DMS153 (cell line): Measurements from ENCODE around the gene USP9Y.
"Not testable (repeated sequence)": the region's sequence is repeated elsewhere in the genome, so short reads cannot be mapped to it uniquely, and the experiment has no call there.

ENCODE experiments used
- DNase-seq: peaks from one replicate; lab custom pipeline; 2025; lab: John Stamatoyannopoulos, UW

USP9Y gene, protein sequence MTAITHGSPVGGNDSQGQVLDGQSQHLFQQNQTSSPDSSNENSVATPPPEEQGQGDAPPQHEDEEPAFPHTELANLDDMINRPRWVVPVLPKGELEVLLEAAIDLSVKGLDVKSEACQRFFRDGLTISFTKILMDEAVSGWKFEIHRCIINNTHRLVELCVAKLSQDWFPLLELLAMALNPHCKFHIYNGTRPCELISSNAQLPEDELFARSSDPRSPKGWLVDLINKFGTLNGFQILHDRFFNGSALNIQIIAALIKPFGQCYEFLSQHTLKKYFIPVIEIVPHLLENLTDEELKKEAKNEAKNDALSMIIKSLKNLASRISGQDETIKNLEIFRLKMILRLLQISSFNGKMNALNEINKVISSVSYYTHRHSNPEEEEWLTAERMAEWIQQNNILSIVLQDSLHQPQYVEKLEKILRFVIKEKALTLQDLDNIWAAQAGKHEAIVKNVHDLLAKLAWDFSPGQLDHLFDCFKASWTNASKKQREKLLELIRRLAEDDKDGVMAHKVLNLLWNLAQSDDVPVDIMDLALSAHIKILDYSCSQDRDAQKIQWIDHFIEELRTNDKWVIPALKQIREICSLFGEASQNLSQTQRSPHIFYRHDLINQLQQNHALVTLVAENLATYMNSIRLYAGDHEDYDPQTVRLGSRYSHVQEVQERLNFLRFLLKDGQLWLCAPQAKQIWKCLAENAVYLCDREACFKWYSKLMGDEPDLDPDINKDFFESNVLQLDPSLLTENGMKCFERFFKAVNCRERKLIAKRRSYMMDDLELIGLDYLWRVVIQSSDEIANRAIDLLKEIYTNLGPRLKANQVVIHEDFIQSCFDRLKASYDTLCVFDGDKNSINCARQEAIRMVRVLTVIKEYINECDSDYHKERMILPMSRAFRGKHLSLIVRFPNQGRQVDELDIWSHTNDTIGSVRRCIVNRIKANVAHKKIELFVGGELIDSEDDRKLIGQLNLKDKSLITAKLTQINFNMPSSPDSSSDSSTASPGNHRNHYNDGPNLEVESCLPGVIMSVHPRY (N-terminal part only)

DNA sequence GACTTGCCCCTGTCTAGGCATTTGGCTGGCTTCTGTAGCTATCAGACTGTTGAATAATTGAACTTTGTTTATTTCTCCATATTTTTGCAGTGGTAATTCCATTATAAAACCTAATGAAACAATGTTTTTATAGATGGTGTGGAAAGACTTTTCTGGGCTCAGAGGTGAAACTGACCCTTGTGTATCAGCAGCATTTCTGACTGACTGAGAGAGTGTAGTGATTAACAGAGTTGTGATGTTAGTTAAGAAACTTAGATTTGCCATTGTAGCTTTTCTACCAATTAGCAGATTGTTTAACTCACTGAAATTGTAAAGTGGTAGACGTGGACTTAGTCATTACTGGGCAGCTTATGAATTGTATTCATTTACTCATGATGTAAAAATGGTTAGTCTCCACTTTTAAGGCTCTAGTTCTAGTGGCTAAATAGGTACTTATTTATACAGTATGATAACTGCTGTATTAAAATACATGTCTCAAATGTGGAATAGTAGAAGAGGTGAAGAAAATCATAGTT lies at the start of gene USP9Y:
USP9Y (plus strand) TSS at position 51 of the 515 bp plus-strand sequence. CDS start 8,217 bp downstream, outside the sequence.
- no peak for DNase-seq

DNA sequence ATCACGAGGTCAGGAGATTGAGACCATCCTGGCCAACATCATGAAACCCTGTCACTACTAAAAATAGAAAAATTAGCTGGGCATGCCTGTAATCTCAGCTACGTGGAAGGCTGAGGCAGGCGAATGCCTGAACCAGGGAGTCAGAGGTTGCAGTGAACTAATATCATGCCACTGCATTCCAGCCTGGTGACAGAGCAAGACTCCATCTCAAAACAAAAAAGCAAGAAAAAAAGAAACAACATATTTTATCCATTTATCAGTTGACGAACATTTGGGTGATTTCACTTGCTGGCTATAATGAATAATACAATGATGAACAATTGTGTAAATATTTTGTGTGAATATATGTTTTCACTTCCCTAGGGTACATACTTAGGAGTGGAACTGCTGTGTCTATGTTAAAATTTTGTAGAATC lies 49.4 kb upstream of the USP9Y start:
- no peak for DNase-seq

DNA sequence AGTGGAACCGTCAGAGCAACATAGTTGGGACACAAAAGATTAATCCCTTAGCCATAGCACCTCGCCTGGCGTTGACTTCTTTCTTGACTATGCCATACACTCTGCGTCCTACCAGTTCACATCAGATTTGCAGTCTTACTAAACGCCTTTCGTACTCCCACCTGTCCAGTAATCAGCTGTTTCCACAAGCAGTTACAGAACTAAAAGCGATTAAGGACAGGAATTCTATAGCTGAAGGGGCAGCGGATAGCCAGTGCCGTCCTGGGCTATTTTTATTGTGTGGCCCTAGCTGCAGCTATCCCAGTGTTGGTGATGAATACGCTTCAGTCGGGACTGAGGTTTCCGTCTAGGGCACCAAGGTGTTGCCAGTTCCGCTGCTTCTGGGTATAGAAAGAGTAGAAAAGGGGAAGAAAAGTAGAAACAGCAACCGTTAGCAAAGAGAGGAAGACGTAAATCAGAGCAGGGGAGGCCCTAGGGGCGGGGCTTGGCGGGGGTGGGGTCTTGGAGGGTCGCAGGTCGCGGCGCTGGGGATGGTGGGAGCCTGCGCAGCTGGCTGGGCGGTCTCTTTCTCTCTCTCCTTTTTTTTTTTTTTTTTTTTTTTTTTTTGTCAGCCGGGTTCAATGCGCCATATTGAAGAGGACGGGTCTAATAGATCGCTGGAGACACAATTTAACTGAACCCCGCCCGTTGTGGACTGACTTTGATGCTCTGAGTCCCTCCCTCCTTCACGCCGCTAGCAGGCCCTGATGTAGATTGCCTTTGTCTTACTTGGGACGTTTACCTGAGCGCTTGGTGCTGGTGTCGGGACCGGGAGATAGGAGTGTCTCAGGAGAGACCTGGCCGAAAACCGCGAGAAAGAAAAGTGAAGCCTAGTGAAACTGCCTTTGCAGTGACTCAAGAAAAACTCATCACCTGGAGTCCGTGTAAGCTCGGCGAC lies 39.0 kb upstream of the USP9Y start:
- DNase-seq, result no peak

DNA sequence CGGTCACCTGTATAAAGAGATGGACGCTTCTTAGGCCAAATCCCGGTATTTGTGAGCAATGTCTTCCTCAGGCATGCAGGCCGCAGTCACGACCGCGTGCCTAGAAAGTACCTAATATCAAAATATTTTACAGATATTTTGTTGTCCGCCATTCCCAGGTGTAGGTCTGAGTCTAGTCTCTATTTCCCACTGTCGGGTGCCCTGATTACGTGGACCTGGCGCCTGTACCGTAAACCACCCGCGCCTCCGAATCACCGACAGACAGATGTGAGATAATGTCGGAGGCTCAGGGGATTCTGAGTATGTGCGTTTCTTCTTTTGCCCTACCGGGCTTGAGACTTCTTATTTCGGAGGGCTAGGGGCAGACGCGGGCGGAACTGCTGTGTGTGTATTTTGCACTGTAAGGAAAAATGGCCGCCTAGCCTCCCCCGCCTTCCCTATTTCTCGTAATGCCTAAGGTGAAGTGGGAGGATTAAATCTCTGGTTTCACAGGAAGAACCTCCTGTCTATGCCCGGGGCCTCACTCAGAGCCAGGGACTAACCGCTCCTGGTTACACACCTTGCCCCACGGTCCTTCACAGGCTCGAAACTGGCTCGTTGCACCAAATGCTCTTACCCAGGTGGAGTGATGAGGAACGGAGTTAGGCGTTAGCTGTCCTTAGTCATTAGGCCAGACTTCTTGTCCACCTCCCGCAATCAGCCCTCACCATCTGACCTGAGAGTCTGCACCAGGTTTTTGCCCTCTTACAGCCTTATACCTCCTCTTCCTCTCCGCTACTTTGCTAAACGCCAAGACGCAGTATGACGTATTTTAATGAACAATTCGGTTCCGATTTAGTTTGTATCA lies 38.1 kb upstream of the USP9Y start:
- no peak for DNase-seq

DNA sequence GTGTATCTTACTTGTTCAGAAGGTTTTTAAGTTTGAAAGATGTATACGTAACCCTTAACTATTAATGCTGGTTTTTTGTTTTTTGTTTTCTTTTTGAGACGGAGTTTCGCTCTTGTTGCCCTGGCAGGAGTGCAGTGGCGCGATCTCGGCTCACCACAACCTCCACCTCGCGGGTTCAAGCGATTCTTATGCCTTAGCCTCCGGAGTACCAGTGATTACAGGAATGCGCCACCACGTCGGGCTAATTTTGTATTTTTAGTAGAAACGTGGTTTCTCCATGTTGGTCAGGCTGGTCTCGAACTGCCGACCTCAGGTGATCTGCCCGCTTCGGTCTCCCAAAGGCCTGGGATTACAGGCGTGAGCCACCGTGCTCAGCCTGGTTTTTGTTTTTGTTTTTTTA lies 37.2 kb upstream of the USP9Y start:
- DNase-seq, result not testable (repeated sequence)

DNA sequence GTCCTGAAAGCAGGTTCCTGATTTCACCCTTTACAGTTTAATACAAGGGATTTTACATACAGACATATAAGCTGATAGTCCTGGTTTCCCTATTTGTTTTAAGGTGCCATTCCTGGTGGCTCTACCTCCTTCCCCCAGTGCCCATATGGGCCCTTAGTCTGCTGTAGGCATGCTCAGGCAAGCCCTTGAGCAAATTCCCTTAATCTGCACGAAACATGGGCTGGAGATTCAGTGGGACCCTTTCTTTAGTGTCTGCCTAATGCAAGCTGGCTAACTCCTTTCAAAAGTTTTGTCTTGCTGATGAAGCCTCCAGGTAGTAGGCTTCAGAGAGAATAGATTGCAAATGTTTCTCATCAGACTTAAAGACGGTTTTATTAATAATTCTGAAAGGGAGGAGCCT lies 22.9 kb upstream of the USP9Y start:
- DNase-seq, result no peak

DNA sequence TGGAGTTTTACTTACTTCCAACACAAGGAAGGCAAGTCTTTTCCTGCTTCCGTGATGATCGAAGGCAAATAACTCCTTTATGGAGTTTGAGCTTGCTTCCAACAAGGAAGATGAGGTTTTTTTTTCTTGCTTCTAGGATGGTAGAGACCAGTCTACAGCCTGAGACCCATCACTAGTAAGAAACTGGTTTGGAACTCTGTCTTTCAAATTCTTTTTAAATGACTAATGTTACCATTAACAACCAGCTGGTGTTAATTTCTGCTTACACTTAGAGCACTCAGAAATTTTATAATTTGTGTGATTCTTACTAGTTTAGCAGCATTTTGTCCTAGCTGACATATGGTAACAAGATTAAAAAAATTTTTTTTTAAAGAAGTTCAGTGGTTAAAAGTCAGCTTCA lies 19.5 kb upstream of the USP9Y start:
- DNase-seq, result no peak

DNA sequence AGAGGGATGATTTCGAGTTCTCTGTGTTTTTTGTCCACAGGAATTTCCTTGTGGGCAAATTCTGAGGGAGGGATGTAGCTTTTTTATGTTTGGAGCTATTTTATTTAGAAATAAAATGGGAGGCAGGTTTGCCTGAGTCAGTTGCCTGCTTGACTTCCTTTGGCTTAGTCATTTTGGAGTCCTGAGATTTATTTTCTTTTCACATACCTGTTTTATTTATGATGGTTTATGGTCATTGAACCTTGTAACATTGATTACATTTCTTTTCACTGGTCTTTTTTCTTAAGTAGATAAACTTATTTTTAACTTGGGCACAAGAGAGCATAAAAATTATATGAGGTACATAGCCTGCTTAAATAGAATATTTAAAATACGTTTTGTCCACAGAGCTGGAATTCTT lies 12.7 kb upstream of the USP9Y start:
- no peak for DNase-seq

DNA sequence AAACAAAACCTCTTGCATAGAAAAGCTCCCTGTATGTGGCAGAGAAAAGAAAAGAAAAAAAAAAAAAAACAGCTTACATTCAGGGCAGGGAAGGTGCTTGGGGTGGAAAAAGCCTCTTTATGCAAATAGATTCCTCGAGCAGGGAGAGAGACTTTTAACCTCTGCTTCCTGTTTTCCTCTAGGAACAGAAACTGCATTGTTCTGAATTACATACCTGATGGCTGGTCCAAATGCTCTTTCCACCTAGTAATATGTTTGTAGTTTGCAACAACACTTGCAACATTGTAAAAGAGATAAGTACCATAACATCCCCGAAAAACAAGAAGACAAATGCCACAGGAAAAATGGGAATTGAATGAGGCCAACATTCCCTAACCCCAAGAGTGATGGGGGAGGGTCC lies 944 bp upstream of the USP9Y start:
- DNase-seq, result no peak

DNA sequence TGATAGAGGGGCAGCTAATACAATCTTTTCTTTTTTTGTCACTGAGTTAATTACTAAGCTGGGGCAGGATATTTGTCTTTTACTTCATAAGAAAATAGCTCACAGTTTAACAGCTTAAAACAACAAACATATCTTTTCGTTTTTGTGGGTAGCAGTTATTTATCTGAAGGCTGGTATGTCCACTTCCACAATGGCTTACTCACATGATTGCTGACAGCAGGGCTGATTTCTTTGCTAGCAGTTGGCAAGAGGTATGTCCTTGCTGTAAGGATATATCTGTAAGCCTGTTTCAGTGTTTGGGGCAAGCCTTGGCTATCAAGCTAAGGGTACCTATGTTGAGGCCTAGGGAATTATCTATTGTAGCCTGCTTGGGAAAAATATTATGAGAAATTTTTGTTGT lies 1.1 kb downstream of the USP9Y start:
- no peak for DNase-seq

DNA sequence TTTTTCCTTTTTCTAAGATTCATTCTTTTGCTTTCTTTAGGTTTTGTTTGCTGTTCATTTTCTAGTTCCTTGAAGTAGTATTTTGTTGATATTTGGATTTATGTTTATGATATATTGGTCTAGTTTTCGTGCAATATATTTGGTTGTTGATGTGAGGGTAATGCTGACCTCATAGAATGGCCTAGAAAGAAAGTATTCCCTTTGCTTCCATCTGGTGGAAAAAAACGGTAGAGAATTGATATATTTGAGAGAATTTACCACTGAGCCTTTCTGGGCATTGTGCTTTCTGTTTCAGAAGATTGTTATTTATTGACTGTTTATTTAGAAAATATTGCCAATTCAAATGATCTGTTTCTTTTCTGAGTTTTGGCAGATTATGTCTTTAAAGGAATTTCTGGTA lies 9.4 kb downstream of the USP9Y start:
- no peak for DNase-seq

DNA sequence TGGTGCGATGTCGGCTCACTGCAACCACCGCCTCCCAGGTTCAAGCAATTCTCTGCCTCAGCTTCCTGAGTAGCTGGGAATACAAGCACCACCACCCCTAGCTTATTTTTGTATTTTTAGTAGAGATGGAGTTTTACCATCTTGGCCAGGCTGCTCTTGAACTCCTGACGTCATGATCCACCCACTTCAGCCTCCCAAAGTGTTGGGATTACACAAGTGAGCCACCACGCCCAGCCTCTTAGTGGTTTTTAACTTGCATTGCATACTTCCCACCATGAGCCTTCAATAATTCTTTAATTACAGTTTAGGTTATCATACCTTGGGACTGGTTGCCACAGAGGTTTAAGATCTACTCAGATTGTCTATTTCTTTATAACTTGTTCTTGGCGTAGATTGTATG lies 14.3 kb downstream of the USP9Y start:
- no peak for DNase-seq

DNA sequence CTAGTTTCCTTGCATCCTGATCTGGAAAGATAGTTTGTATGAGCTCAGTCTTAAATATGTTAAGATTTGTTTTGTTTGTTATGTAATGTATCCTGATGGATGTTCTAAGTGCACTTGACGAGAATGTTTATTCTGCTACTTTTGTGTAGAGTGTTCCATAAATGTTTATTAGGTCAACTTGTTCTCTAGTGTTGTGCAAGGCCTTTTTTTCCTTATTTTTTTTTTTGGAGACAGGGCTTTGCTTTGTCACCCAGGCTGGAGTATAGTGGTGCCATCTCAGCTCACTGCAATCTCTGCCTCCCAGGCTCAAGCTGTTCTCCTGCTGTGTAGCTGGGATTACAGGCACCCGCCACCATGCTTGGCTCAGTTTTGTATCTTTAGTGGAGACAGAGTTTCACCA lies 28.7 kb downstream of the USP9Y start:
- no peak for DNase-seq

DNA sequence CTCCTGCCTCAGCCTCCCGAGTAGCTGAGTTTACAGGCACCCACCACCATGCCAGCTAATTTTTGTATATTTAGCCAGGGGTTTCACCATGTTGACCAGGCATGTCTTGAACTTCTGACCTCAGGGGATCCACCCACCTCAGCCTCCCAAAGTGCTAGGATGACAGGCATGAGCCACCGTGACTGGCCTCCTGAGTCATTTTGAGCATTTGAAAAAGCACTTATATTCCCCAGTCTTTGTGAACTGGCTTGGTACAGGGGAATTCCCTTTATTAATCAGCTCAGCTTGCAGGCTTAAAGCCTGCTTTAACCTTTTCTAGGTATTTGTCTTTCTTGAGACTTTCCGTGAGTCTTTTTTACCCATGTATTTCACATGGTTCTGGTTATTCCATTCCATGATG lies 32.6 kb downstream of the USP9Y start:
- DNase-seq, result no peak

DNA sequence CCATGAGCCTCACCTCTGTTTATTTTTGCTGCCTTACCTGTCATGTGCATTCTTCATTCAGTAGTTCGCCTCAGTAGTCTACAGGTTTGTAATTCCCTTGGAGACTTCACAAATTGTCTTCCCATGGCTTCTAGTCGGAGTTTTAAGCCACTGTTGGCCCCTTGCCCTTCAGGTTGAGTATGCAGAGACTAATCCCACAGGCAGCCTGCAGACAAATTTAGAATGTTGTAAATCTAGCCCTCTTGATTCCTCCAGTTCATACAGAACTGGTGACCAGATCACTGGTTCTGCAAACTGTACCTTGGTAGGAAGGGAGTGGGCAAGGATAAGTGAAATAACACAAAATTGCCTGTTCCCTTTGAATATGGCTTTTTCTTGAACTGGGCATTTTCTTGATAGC lies 33.0 kb downstream of the USP9Y start:
- DNase-seq, result no peak

DNA sequence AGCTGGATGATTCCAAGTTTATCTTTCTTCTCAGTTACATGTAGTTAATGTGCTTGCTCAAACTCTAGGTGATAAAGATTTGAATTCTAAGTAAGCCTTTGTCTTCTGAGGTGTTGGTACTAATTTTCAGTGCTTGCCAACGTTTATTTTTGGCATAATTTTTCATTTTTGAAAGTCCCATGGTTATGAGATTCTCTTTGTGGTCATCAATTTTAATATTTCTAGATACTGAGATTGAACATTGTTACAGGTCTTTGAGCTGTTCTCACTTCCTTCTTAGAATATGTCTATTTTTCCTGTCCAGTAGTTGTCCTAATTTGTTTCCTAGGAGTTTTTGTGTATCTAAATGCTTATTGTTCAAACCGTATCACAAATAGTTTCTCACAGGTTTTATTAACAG lies 40.4 kb downstream of the USP9Y start:
- no peak for DNase-seq

DNA sequence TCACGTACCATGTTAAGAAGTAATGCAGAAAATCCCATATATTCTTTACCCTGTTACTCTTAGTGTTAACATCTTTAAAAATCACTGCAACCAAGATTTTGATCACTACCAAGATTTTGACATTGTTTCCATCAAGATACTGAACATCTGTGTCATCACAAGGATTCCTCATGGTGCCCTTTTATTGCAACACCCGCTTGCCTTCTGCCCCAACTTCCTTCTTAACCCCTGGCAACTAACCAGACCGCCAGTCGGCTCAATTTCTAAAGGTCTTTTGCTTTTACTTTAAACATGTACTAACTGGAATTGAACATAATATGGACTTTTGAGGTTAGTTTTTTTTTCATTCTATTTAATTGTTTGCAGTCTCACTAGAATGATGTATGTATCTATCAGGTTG lies 41.7 kb downstream of the USP9Y start:
- no peak for DNase-seq

DNA sequence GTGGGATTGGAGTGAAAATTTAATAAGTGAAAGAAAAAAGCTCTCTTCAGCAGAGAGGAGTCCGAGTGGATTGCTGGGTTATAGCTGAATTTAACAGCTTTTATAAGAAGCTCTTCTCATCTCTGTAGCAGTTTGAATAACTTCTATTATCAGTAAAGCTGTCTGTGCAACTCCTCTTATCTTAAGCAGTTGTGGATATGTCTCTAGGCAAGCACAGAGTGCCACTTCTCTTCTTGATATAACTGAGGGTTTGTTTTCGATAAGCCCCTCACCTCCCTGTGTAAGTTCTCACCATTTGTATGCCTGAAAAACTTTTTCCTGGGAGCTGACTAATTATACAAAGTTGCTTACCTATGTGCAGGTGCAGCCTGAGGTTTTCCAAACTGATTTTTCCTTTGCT lies 43.1 kb downstream of the USP9Y start:
- DNase-seq, result no peak

DNA sequence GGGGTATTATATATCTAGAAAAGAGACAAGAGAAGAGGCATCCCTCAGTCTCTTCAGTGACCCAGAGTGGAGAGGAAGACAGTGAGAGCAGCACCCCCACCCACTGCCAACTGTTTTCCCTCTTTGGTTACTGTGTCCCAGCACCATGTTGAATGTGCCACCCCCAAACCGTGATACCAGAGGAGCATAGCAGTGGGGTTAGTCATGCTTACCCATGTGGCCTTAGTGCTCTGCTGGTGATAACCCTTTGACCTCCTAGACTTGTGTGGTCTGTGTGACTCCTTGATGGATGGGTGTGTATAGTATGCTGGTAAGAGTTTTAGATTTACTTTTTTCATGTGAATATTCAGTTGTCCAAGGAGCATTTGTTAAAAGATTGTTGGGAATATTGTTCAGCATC lies 48.3 kb downstream of the USP9Y start:
- DNase-seq, result no peak

DNA sequence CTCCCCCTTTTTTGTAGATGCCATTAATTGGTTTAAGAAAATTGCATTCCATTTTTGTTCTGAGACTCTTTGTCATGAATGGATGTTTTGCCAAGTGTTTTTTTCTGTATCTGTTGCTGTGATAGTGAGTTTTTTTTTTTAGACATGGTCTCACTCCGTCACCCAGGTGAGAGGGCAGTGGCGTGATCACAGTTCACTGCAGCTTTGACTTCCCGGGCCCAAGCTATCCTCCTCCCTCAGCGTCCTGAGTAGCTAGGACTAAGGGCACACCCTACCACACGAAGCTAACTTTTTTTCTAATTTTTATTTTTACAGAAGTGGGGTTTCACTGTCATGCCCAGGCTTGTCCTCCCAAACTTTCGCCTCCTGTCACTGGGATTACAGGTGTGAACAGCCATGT lies 51.8 kb downstream of the USP9Y start:
- DNase-seq, result no peak

DNA sequence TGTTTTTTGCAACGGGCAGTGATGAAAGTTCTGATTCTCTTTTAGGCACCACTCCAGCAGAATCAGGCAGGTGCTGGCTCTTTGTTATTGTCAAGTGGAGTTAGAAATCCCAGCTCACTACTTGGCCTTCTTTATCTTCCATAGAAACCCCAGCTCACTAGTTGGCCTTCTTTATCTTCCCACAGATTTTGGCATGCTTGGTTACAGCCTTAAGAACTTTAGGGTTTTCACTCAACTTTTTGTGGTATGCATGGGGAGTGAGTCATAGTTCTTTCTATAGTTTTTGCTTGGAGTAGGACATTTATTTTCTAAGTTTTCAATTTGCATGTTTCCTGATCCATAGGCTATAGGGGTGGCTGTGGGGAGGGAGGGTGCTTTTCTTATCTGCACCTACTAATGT lies 55.0 kb downstream of the USP9Y start:
- DNase-seq, result no peak
